Sigmoid colon (tissue), 3 donors: ENCODE data around the gene GOLGA6D.

Source experiments
- CTCF ChIP-seq, 4 experiments: fragments of 450-650 bp in 3 of 4; fragments of 200-600 bp in 1 of 4; IDR thresholded peaks; one replicate each; pipeline ENCODE4 v1.5.1; 2016 to 2019; ENCODE audit warnings: antibody characterized with exemption in 4 of 4, mild to moderate bottlenecking in 3 of 4, moderate library complexity in 2 of 4
- POLR2A ChIP-seq, 2 donors: fragments of 450-650 bp; IDR thresholded peaks; one replicate each; pipeline ENCODE4 v1.6.1; 2016; ENCODE audit warnings: antibody characterized with exemption in 2 of 2, mild to moderate bottlenecking in 2 of 2, moderate library complexity in 2 of 2

GRCh38 chr15:75309711-75310110, 27.1 kb downstream of the GOLGA6D start:
- TF ChIP-seq POLR2A (IDR thresholded peaks at IDR 0.05) (no peak), CTCF (IDR thresholded peaks at IDR 0.05) (no peak)
